Germinal center (tissue), 1 donor: ENCODE data around the gene GUCA2A.
"Not testable (repeated sequence)": the region's sequence is repeated elsewhere in the genome, so short reads cannot be mapped to it uniquely, and the experiment has no call there.

Experiments
- DNase-seq: peaks from one replicate; pipeline ENCODE4 v3.0.0; 2012; ENCODE audit warnings: mixed read lengths, low spot score

The GUCA2A gene

DNA sequence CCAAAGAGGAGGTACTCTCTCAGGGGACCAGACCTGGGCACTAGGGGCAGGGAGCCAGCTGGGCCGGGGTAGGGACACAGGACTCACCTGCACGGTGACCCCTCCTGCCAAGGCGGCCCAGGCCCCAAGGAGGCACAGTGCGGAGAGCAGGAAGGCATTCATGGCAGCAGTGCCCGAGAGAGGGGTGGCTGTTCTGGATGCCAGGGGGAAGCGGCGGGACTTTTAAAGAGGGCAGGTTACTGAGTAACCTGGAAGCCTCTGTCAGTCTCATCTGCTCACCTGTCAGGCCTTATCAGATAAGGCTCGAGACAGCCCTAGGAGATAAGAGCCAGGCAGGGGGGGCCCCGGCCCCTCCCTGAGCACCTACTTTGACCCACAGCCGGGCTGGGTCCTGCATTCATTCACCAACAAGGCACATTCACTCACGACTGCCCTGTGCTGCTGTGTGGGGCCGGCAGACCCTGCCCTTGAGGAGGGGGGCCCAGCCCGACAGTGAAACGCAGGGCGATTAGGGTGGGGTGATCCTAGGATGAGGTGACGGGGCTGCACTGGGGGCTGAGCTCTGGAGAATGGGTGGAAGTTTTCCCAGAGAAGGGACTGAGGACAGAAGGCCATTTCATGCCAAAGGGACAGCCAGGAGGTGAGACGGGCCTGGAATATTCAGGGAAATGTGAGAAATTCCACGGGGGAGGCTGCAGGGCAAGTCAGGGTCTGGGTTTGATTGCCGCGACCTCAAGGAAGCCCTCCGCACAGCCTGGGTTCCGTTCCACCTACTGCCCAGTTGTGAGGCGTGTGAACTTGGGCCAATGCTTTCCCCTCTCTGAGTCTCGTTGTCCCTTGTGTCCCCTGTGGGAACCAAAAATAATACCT lies at the start of gene GUCA2A:
TSS of gene GUCA2A (minus strand) at position 195 of the 870 bp plus-strand sequence. CDS start at position 162, 33 bp downstream.
- no peak for DNase-seq

DNA sequence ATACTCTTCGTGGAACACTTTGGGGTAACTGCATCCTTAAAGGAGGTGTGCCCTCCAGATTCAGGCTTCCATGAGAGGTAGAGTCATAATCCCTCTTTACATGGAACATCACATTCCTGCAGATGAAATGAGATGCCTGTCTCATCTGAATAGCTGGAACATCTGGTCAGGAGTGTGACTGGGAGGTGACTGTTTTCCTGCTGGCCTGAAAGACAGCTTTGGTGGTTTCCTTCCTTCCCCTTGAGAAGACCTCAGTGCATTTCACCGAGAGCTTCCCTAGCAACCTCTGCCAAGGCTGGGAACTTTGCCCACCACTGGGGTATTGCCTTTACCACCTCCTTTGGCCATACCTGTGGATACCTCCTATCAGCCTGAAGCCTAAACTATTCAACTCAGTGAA lies 46.7 kb upstream of the GUCA2A start:
- DNase-seq = no peak

DNA sequence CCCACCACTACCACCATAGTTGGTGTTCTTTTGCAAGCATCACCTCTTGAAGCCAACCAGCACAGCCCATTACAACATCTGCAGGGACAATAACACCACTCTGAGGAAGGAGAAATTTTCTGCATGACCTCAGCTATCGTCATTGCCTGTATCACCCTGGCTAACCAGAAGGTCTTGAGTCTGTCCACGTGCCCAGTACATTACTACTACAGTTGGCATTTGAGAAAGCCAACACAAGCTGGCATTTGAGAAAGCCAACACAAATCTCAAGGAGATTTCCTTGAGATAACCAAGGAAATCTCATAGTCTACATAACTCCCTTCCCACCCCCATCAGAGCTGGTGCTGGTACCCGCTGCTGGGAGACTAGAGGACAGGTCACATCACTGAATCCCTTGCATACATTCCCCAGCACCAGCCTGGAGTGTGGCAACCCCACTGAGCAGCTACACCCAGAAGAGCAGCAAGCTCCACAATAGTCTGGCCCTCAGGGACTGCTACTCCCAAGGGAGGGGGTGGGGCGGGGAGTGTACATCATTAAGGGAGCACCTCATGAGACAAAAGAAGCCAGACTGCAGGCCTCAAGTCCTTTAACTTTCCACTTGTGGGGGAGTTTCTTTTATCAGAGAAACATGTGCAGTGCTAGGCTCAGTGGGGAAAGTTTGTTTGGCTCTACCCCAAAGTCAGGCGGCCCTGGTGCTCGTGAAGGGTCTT lies 46.0 kb upstream of the GUCA2A start:
- DNase-seq = no peak

DNA sequence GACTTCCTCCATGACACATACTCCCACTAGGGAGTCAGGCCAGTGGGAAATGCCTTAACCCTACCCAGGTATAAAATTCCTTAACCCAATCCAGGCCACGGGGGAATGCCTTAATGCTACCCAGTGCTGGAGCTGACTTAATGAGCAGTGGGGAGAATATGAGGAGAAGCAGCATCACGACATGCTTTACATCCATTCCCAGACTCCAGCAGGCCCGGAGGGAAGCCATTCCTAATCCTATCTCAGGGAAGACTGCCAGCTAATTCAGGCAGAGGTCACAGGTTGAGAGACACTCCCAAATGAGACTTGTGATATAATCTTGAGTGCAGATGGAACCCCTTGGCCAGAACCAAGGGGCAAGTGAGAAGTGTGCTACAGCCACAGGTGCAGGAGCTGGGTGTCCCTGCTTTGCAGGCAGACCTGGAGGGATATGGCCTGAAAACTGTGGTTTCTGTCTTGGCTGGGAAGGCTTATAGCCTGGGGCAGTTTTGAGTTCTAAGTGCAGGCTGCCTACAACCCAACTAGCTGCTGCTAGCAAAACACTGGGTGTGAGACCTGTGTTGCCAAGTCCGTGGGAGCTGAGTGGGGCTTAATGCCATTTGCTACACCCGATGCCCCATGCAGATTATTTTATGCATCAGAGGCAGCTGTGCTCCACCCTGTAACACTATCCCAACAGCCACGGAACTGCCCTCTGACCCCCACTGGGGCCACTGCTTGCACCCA lies 45.1 kb upstream of the GUCA2A start:
- no peak for DNase-seq

DNA sequence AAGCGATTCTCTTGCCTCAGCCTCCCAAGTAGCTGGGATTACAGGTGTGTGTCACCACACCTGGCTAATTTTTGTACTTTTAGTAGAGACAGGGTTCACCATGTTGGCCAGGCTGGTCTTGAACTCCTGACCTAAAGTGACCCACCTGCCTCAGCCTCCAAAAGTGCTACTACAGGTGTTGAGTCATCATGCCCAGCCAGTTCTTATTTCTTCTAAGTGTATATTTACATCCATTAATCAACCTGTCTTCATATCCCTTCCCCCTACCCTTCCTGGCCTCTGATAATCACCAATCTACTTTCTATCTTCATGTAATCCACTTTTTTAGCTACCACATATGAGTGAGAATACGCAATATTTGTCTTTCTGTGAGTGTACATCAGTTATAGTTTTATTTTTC lies 42.4 kb upstream of the GUCA2A start:
- not testable (repeated sequence) for DNase-seq

GRCh38 chr1:42206164-42206563 lies 41.6 kb upstream of the GUCA2A start:
- DNase-seq = no peak

- no peak for DNase-seq
Observed at GRCh38 chr1:42201986-42202385, 37.4 kb upstream of the GUCA2A start.

- DNase-seq = no peak
Observed at GRCh38 chr1:42198251-42198650, 33.7 kb upstream of the GUCA2A start.

DNA sequence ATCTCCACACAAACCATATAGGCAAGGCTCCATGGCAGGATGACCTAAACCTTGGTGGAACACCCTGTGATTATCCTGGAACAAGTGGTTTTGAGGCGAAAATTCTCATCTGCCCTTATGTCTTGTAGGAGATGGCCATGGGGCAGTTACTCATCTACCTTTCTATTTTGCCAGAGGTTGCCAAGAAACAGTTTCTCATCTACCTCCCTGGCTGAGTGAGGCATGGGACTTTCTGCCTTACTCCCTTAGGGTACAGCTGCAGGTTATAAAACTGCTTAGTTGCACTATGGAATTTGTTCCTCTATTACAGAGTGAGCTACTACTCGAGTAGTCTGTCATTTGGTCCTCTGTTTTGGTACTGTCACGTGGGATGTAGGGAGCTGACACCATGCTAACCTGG lies 31.3 kb upstream of the GUCA2A start:
- no peak for DNase-seq

GRCh38 chr1:42192106-42192505 lies 27.6 kb upstream of the GUCA2A start:
- no peak for DNase-seq

- no peak for DNase-seq
Observed at GRCh38 chr1:42191319-42191718, 26.8 kb upstream of the GUCA2A start.

DNA sequence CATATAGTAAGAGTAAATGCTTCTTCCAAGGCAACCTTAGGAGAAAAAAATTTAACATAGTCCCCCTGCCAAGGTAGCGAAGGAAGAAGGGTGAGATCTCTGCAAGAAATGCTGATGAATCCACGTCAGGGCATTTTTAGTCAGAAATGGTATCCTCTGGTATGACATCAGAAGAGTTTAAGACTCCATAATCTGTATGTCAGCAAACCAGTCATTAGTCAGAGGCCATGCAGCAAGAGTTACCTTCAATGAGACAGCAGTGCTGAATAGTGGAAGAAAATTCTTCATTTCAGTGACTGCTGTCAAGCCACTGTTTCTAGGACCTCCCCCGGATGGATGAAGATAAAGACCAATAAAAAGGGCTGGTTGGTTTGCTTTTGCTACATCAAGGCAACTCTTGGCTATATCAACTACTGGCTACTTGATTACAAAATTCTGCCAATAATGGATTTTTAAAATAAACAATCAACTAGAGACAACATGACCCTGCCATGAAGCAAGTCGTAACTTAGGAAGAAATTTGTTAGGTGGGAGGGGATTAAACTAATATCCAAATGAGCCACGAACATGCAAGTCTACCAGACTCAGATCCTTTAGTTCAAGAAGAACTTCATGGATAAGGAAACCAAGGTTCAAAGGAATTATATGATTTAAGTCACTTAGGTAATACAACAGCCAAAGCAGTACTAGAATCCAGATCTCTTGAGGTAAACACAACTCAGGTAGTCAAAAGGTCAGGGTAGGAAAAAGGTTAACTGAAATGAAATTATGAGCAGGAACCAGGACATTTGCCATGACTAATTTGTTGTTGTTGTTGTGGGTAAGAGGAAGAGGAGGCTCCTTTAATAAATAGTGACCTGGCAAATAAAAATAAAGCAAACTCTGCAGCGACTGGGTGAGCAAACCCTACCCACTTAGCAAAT lies 25.6 kb upstream of the GUCA2A start:
- no peak for DNase-seq

GRCh38 chr1:42186152-42186551 lies 21.6 kb upstream of the GUCA2A start:
- DNase-seq = no peak

- DNase-seq = no peak
Observed at GRCh38 chr1:42184616-42185015, 20.1 kb upstream of the GUCA2A start.

- DNase-seq = no peak
Observed at GRCh38 chr1:42183957-42184268, 19.4 kb upstream of the GUCA2A start.

DNA sequence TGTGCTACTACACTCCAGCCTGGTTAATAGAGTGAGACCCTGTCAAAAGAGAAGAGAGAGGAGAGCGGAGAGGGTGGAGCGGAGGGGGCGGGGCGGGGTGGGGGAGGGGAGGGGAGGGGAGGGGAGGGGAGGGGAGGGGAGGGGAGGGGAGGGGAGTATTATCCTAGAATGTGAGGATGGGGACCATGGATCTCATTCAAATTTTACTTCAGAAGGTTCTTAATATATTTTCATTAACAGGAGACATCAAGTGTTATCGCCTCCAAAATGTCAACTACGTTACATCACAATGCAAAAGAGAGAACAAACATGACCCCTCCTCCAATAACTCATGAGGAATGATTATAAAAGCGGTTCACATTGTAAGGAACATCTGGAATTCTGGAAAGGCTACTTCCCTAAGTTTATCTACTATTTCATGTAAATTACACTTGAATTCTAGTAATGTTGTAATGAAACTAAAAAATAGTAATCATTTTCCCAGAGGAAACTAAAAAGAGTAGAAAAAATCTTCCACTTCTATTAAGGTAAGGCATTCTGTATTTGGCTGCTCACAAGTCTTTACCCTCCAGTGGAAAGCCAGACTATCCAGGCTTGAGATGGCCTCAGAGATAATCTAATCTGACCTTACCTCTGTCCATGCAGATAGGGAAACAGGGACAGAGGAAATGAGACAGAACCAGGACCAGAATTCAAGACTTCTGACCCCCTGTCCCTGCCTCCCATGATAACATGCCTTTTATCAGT lies 18.8 kb upstream of the GUCA2A start:
- DNase-seq = no peak

DNA sequence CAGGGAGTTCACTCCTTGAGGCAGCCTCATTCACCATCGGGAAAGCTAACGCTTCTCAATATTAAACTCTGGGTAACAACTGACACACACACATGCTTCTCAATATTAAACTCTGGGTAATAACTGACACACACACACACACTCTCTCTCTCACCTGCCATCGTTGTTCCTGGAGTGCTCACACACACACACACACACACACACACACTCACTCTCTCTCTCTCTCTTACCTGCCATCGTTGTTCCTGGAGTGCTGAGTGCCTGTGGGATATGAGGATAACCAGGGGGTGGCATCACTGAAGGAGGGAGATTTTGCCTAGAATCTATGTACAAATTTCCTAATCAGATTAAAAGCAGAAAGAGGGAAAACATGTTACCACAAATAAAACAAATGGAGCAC lies 17.1 kb upstream of the GUCA2A start:
- DNase-seq = no peak

DNA sequence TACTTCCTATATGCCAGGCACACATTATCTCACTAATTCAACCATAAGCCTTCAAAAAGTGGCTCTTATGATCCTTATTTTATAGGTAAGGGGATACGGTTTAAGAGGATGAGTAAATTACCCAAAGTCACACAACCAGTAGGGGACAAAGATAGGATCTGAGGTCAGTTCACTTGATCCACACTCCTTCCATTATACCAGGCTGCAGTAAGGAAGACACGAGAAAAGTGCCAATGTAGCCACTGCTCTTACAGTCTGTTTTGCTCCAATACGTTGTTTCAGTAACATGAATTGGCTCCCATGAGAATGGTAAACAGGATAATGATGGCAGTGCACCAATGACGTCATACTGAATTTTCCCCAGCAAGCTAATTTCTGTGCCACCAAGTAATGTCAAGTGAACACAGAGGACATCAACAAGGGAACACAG lies 15.4 kb upstream of the GUCA2A start:
- no peak for DNase-seq

- DNase-seq = no peak
Observed at GRCh38 chr1:42179275-42179674, 14.7 kb upstream of the GUCA2A start.

- no peak for DNase-seq
Observed at GRCh38 chr1:42178249-42178648, 13.7 kb upstream of the GUCA2A start.

GRCh38 chr1:42177541-42177981 lies 13.0 kb upstream of the GUCA2A start:
- DNase-seq = no peak
